GM10266 (cell line): Measurements from ENCODE around the gene TMUB1.
A peak's percentile ranks its signal among the peaks of the same experiment; 100 is the strongest.

ENCODE experiments used
- DNase-seq: peaks from one replicate; pipeline ENCODE4 v3.0.0; 2012; ENCODE audit errors: extremely low spot score
- CTCF ChIP-seq: IDR thresholded peaks from 2 replicates; pipeline ENCODE4 v1.5.1; 2012; ENCODE audit warnings: mild to moderate bottlenecking, low read depth; ENCODE audit not compliant: control insufficient read depth, insufficient read depth; ENCODE audit errors: missing control alignments

The TMUB1 gene

GRCh38 chr7:151080522-151081169 is 2.6 kb downstream of the TMUB1 start, which contains the start of gene FASTK:
FASTK (minus strand) TSS chr7:151080809; CDS start chr7:151080766, 43 bp downstream.
- DNase-seq: peak; percentile 99
- TF ChIP-seq CTCF: no peak

- no peak for DNase-seq
- no peak for TF ChIP-seq CTCF
Measured at GRCh38 chr7:151080067-151080521, 3.2 kb downstream of the TMUB1 start.

- DNase-seq: no peak
- no peak for TF ChIP-seq CTCF
Measured at GRCh38 chr7:151079199-151079910, 3.9 kb downstream of the TMUB1 start.

GRCh38 chr7:151078233-151079040 is 4.9 kb downstream of the TMUB1 start:
- no peak for DNase-seq
- TF ChIP-seq CTCF: no peak

GRCh38 chr7:151077705-151078232 is 5.5 kb downstream of the TMUB1 start:
- no peak for DNase-seq
- TF ChIP-seq CTCF: no peak

GRCh38 chr7:151076863-151077704 is 6.2 kb downstream of the TMUB1 start:
- peak; percentile 10 for TF ChIP-seq CTCF

More at GRCh38 chr7:151076863-151077704, 6.2 kb downstream of the TMUB1 start:
- DNase-seq: no peak
